Measurements from ENCODE around the gene MIS18BP1. TPM values are rescaled to one million over a fixed set of nuclear protein-coding genes. Genes with fewer than 3 reads are reported as not detected.

The MIS18BP1 gene
- total RNA-seq, 4 donors from 2014 or later, result 26.5 to 44.9 (median 34.7) TPM

- TF ChIP-seq CTCF (IDR thresholded peaks at IDR 0.05) (no peak), POLR2A (IDR thresholded peaks at IDR 0.05) (no peak)
- Histone ChIP-seq H3K27me3 (no peaks in the 10 kb centered on the region), H3K27ac (no peak overlapping the region), H3K36me3 (no peaks in the 10 kb centered on the region), H3K4me1 (no peaks in the 10 kb centered on the region), H3K4me3 (replicated peaks in 1 of 3) (no peak overlapping the region), H3K9me3 (no peaks in the 10 kb centered on the region)
- no peak for DNase-seq
- WGBS, 2 donors, result 89 to 100% methylated on average over 1 of the region's 1 CpG
- intact Hi-C loops (cut with DNase I), result no loop called here
These were observed 5.6 kb downstream of the MIS18BP1 start for GRCh38 chr14:45247427-45247826.

GRCh38 chr14:45246691-45247090 is 6.3 kb downstream of the MIS18BP1 start:
- TF ChIP-seq CTCF (IDR thresholded peaks at IDR 0.05) (no peak), POLR2A (IDR thresholded peaks at IDR 0.05) (no peak)

GRCh38 chr14:45246151-45246550 is 6.9 kb downstream of the MIS18BP1 start:
- Histone ChIP-seq H3K4me3 (replicated peaks in 1 of 3) (no peak overlapping the region), H3K4me1 (no peaks in the 10 kb centered on the region), H3K27me3 (no peaks in the 10 kb centered on the region), H3K27ac (no peak overlapping the region), H3K36me3 (no peaks in the 10 kb centered on the region), H3K9me3 (no peaks in the 10 kb centered on the region)
- intact Hi-C loops (cut with DNase I), result no loop called here
- whole genome bisulfite sequencing, 2 donors, result 76 to 89% methylated on average over 3 of the region's 3 CpGs
- DNase-seq, result no peak
- TF ChIP-seq CTCF (IDR thresholded peaks at IDR 0.05) (no peak), POLR2A (IDR thresholded peaks at IDR 0.05) (no peak)

More at GRCh38 chr14:45246691-45247090, 6.3 kb downstream of the MIS18BP1 start:
- H3K9me3 ChIP-seq, result no peaks in the 10 kb centered on the region
- DNase-seq, result no peak
- WGBS, 2 donors, result 92 to 95% methylated on average over 1 of the region's 1 CpG
- no peak overlapping the region for H3K27ac ChIP-seq
- no peaks in the 10 kb centered on the region for H3K4me1 ChIP-seq
- H3K36me3 ChIP-seq, result no peaks in the 10 kb centered on the region
- intact Hi-C loops (cut with DNase I), result no loop called here
- no peaks in the 10 kb centered on the region for H3K27me3 ChIP-seq
- H3K4me3 ChIP-seq (replicated peaks in 1 of 3), result no peak overlapping the region

GRCh38 chr14:45242706-45243105 is 10.3 kb downstream of the MIS18BP1 start:
- DNase-seq, result no peak
- TF ChIP-seq CTCF (IDR thresholded peaks at IDR 0.05) (no peak), POLR2A (IDR thresholded peaks at IDR 0.05) (no peak)
- Histone ChIP-seq H3K4me1 (no peaks in the 10 kb centered on the region), H3K9me3 (no peaks in the 10 kb centered on the region), H3K27ac (no peak overlapping the region), H3K4me3 (replicated peaks in 1 of 3) (no peak overlapping the region), H3K36me3 (no peaks in the 10 kb centered on the region), H3K27me3 (no peaks in the 10 kb centered on the region)
- 70 to 75% methylated on average over 3 of the region's 3 CpGs for WGBS, 2 donors
- intact Hi-C loops (cut with DNase I), result no loop called here

- TF ChIP-seq CTCF (IDR thresholded peaks at IDR 0.05), result no peak
- TF ChIP-seq POLR2A (IDR thresholded peaks at IDR 0.05), result no peak
- H3K4me1 ChIP-seq, result no peaks in the 10 kb centered on the region
- 81 to 88% methylated on average over 2 of the region's 2 CpGs for WGBS, 2 donors
- intact Hi-C loops (cut with DNase I), result no loop called here
- no peak overlapping the region for H3K4me3 ChIP-seq (replicated peaks in 1 of 3)
- no peaks in the 10 kb centered on the region for H3K9me3 ChIP-seq
- H3K27me3 ChIP-seq, result no peaks in the 10 kb centered on the region
- H3K27ac ChIP-seq, result no peak overlapping the region
- H3K36me3 ChIP-seq, result no peaks in the 10 kb centered on the region
- DNase-seq, result no peak
These were observed 14.0 kb downstream of the MIS18BP1 start for GRCh38 chr14:45238988-45239387.
